Measurements from ENCODE around the gene ZC2HC1C.

DNA sequence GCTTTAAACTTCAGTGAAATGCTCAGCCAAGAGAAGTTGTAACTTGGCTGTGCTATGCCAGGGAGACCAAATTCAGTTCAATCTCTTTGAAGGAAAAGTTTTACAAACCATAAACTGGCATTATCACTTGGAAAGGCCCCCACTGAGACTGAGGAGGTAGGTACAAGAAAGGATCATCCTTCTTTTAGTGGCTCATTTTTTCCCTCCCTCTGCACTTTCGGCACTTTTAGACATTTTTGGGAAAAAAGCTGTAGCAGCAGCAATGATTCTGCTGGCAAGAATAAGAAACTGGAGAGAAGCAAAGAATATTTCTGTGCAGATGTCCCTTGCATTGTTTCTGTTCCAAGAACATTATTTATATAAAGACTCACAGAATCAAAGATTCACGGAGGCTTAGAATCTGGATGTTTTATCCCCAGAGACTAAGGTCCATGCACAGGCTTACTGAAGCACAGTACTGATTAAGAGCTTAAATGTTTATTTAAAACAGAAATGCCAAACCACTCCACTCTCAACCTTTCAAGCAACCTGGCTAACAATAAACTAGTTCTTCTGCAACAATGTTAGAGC is 12.3 kb downstream of the ZC2HC1C start:
- TF ChIP-seq EZH2phosphoT487 (IDR thresholded peaks at IDR 0.05; ENCODE audit: low read depth, severe bottlenecking, unreplicated experiment) (no peak), EZH2 (IDR thresholded peaks at IDR 0.05; ENCODE audit: borderline replicate concordance) (no peak)
- TF ChIP-seq, protein P1, sequence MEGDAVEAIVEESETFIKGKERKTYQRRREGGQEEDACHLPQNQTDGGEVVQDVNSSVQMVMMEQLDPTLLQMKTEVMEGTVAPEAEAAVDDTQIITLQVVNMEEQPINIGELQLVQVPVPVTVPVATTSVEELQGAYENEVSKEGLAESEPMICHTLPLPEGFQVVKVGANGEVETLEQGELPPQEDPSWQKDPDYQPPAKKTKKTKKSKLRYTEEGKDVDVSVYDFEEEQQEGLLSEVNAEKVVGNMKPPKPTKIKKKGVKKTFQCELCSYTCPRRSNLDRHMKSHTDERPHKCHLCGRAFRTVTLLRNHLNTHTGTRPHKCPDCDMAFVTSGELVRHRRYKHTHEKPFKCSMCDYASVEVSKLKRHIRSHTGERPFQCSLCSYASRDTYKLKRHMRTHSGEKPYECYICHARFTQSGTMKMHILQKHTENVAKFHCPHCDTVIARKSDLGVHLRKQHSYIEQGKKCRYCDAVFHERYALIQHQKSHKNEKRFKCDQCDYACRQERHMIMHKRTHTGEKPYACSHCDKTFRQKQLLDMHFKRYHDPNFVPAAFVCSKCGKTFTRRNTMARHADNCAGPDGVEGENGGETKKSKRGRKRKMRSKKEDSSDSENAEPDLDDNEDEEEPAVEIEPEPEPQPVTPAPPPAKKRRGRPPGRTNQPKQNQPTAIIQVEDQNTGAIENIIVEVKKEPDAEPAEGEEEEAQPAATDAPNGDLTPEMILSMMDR (IDR thresholded peaks at IDR 0.05; ENCODE audit: poor library complexity), result no peak

All from hepatocyte (in vitro differentiated cells).